Activated naive CD8-positive, alpha-beta T cell treated with anti-CD3 and anti-CD28 coated beads, Interleukin-2, amount 50 U/mL, for 16 hours (primary cell): ENCODE measurements around the gene CABLES1.
"Not testable (repeated sequence)": the region's sequence is repeated elsewhere in the genome, so short reads cannot be mapped to it uniquely, and the experiment has no call there.

Source experiments
- DNase-seq: peaks from one replicate; pipeline ENCODE4 v3.0.0-alpha.2; 2020; ENCODE audit warnings: low read depth, low spot score

CABLES1 gene

DNA sequence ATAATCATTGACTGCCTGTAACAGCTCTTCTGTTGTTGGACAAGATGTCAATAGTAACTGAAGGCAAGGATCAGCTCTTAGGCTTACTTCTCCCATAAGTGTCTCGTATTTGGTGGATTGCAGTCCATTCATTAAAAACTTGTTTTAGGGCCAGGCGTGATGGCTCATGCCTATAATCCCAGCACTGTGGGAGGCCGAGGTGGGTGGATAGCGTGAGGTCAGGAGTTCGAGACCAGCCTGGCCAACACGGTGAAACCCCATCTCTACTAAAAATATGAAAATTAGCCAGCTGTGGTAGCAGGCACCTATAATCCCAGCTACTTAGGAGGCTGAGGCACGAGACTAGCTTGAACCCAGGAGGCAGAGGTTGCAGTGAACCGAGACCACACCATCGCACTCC is 26.1 kb upstream of the CABLES1 start:
- DNase-seq, result not testable (repeated sequence)

DNA sequence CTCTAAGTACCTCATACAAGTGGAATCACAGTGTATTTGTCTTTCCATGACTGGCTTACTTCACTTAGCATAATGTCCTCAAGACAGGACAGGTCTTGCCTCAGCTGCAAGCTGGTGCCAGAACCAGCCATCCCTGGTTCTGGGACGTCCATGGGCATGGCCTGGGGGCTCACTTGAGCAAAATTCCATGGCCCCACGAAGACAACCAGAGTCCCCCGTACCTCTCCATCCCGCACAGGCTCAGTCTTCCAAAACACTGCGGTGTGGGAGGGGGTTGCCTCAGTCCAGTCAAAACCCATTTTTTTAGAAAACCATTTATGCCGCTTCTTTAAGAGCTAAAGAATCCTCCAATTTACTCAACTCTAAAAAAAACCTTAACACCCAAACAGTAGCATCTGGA is 21.7 kb upstream of the CABLES1 start:
- DNase-seq, result no peak

- DNase-seq, result no peak
These were observed 21.0 kb upstream of the CABLES1 start for GRCh38 chr18:23114171-23114881.

DNA sequence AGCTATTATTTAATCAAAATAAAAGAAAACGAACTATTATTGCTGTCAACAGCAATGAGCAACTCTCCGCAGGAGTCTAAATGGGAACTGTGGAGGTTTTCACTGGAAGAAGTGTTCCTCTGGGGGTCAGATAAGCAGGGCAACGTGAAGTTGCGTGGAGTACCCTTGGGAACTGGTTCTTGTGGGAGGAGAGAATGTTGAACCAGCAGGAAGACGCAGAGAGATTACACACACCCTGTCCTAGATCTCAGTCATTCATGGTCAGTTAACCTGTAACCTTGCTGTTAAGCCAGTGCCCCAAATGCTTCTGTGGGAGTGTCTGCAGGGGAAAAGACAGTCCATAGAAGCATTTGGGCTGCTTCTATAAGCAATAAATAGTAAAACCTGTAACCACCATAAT is 20.4 kb upstream of the CABLES1 start:
- no peak for DNase-seq

- DNase-seq, result no peak
These were observed 19.6 kb upstream of the CABLES1 start for GRCh38 chr18:23115683-23116096.

DNA sequence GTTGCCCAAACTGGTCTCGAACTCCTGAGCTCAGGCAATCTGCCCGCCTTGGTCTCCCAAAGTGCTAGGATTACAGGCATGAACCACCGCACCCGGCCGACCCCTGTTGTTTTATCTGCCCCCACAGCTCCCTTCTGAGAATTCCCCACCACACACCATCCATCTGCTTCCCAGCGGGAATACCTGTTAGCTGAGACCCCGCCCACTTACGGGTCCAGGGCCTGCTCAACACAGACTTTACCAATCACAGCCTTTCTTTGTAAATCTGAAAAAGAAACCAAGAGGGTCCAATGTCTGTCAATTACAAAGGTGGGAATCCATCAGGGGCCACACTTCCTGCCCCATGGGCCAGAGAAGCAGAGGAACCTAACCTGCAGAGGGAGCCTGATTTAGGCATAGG is 14.2 kb upstream of the CABLES1 start:
- no peak for DNase-seq

- no peak for DNase-seq
These were observed 12.7 kb upstream of the CABLES1 start for GRCh38 chr18:23122334-23123229.

- DNase-seq, result no peak
These were observed 8.8 kb upstream of the CABLES1 start for GRCh38 chr18:23126376-23127056.

DNA sequence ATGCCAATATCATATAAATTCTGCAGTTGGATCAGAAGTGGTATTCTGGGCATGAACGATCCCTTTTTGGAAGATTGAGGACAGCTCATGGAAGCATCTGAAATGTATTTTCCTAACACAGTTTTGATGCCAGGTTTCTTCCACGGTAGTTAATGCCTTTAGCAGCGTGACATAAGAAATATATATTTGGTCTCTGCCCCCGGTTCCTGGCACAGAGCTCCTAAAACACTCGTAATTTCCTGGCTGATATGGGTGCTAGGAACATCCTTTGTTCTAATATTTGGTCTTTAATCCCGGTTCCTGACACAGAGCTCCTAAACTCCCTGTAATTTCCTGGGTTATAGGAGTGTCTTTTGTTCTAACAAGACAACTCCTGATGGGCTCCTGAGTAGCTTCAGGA is 8.2 kb upstream of the CABLES1 start:
- no peak for DNase-seq

- DNase-seq, result no peak
These were observed 5.8 kb upstream of the CABLES1 start for GRCh38 chr18:23129355-23130002.

- DNase-seq, result peak; percentile 41
These were observed 3.5 kb upstream of the CABLES1 start for GRCh38 chr18:23131693-23132319.

DNA sequence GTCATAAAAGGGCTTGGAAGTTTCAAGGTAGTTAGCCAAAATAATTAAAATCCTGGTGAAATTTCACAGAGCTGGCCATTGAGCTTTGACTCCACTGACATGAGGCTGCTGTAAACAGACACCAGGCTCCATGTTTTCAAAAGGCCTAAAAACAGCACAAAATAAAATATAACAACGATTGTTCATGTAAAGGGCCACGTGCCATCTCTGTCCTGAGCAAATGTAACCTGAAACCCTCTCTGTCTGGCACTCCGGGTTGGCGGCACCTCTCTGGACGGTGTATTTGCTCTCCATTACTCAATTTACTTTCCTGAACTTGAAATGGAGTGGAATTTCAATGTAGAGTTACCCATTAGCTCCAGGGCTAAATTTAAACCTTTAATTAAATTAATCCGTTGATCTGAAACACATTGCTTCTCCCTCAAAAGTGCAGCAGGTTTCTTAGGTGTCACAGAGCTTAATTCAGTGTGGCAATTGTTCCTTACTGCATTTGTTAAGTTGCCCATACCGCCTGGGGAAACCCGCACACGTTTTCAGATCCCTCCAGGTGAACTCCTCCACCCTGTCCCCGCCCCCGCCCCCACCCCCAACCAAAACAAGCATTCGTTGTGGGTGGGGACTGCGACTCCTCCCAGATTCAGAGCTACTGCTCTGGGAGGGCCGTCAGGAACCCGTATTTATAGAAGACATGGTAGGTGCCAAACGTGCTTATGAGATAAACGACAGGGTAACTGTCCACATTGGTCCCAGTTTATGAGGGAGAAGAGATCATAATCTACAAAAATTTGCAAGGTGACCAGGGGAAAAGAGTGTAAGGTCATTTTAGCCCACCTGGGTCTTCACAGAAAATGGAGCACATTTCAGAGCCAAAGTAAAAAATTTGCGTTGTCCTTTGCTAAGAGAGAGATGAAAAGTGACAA is 1.2 kb upstream of the CABLES1 start:
- DNase-seq, result no peak

GRCh38 chr18:23135550-23136325 is 453 bp downstream of the CABLES1 start:
- DNase-seq, result no peak

- DNase-seq, result no peak
These were observed 1.2 kb downstream of the CABLES1 start for GRCh38 chr18:23136326-23137096.

DNA sequence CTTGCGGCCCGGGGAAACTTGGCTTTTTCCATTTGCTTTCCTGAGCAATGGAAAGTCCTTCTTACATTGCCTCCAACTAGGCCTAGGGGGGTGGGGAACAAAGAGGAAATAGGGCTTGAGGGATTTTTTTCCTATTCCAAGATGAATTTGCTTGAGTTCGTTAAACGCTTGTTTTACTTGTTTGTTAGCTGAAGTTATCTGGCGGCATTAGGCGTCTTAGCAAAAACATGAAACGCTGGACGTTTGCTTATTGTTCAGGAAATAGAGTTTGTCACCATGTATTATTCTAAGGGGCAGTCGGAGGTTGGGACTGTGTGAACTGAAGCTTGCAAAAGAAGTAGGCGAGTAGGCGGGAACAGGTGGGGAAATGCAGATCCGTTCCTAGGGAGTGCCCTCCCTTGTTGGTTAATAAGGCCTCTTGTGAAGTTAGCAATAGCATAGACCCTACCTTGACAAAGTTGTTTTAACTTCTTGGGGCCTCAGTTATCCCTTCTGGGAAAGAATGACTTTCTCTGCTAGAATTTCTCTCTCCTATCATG is 1.9 kb downstream of the CABLES1 start:
- no peak for DNase-seq

- DNase-seq, result no peak
These were observed 2.5 kb downstream of the CABLES1 start for GRCh38 chr18:23137788-23138216.

DNA sequence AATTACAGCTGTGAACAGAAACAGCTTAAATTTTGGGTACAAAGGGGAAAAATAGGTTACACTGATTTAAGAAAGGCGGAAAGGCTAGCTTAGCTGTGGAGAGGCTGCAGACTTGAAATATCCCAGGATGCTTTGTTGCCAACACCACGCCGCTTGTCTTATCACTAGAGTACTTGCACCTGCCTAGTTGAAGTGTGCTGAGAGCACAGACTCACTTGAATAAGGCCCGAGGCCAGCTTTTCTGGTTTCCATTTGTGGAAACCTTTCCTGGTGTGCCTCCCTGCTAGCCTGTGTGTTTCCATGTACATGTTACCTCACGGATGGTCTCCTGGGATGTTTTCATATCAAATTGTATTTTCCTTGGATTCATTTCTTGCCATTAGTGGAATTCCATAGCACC is 3.2 kb downstream of the CABLES1 start:
- no peak for DNase-seq
